Thymus (tissue), 2 donors: Measurements from ENCODE around the gene SMIM14. TPM values are rescaled to one million over a fixed set of nuclear protein-coding genes. Genes with fewer than 3 reads are reported as not detected.

Source experiments
- polyA plus RNA-seq: library from polyadenylated mRNA; stranded (reverse); fragments of 200-250 nt; gene quantifications from one replicate; pipeline ENCODE4 v1.2.3, GENCODE V29; 2013
- total RNA-seq: library from RNA; stranded (reverse); fragments of 120-200 nt; gene quantifications from one replicate; pipeline ENCODE4 v1.2.4, GENCODE V29; 2013
- donor health status: healthy.

The SMIM14 gene
- total and polyA plus RNA-seq, 2 donors = 13.0 to 42.0 TPM

Other genes with a start within 250 kb of the SMIM14 start
- 0.05 TPM for gene KLB, start 231.9 kb downstream of the SMIM14 start, total RNA-seq
- 0.14 TPM for gene KLB, start 231.9 kb downstream of the SMIM14 start, polyA plus RNA-seq
- gene RPL9, start 179.9 kb downstream of the SMIM14 start, total RNA-seq = 3,904 TPM
- gene RPL9, start 179.9 kb downstream of the SMIM14 start, polyA plus RNA-seq = 3,607 TPM
- gene LIAS, start 179.8 kb downstream of the SMIM14 start, total RNA-seq = 12.5 TPM
- gene LIAS, start 179.8 kb downstream of the SMIM14 start, polyA plus RNA-seq = 29.1 TPM
- 12.7 TPM for gene UGDH, start 111.4 kb downstream of the SMIM14 start, total RNA-seq
- 11.7 TPM for gene UGDH, start 111.4 kb downstream of the SMIM14 start, polyA plus RNA-seq
- gene UBE2K, start 59.3 kb upstream of the SMIM14 start, total RNA-seq = 18.5 TPM
- gene UBE2K, start 59.3 kb upstream of the SMIM14 start, polyA plus RNA-seq = 40.9 TPM